Breast epithelium (tissue), 3 donors: ENCODE measurements around the gene AP2A1.

Experiments used
- POLR2A ChIP-seq: fragments of 450-650 bp; IDR thresholded peaks from one replicate; pipeline ENCODE4 v1.6.1; 2016; ENCODE audit warnings: antibody characterized with exemption, mild to moderate bottlenecking, moderate library complexity
- POLR2AphosphoS5 ChIP-seq, 3 donors: sonication (generic); formaldehyde crosslinking; IDR thresholded peaks; one replicate each; pipeline ENCODE4 v1.6.1; 2017; ENCODE audit warnings: antibody characterized with exemption in 3 of 3
- TF ChIP-seq, protein P1 (sequence below), 3 donors: fragments of 450-650 bp; IDR thresholded peaks; one replicate each; pipeline ENCODE4 v1.5.1; 2016 to 2017; ENCODE audit warnings: antibody characterized with exemption in 3 of 3, mild to moderate bottlenecking in 3 of 3, moderate library complexity in 3 of 3

DNA sequence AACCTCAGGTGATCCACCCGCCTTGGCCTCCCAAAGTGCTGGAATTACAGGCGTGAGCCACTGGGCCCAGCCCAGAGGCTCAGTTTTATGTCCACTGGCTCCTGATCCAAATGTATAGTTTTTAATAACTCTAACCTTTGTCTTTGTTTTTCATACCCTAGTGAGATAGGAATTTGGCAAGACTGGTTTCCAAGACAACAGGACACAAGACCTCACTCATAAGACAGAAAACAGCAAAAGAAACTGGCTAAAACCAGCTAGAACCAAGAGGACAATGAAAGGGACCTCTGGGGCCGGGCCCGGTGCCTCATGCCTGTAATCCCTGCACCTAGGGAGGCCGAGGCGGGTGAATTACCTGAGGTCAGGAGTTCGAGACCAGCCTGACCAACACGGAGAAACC, 48.3 kb upstream of the AP2A1 start:
- TF ChIP-seq POLR2A = no peak
- TF ChIP-seq, protein P1, sequence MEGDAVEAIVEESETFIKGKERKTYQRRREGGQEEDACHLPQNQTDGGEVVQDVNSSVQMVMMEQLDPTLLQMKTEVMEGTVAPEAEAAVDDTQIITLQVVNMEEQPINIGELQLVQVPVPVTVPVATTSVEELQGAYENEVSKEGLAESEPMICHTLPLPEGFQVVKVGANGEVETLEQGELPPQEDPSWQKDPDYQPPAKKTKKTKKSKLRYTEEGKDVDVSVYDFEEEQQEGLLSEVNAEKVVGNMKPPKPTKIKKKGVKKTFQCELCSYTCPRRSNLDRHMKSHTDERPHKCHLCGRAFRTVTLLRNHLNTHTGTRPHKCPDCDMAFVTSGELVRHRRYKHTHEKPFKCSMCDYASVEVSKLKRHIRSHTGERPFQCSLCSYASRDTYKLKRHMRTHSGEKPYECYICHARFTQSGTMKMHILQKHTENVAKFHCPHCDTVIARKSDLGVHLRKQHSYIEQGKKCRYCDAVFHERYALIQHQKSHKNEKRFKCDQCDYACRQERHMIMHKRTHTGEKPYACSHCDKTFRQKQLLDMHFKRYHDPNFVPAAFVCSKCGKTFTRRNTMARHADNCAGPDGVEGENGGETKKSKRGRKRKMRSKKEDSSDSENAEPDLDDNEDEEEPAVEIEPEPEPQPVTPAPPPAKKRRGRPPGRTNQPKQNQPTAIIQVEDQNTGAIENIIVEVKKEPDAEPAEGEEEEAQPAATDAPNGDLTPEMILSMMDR (IDR thresholded peaks at IDR 0.05) = no peak
- no peak for TF ChIP-seq POLR2AphosphoS5 (IDR thresholded peaks at IDR 0.05)
